GM19239 (cell line): ENCODE data around the gene PFKFB1.

Experiments
- DNase-seq: peaks from one replicate; pipeline ENCODE4 v3.0.0; 2011; ENCODE audit warnings: low spot score; ENCODE audit not compliant: insufficient read length
- FAIRE-seq: peaks from 2 replicates; lab custom pipeline; 2011; peaks lifted over from hg19 to GRCh38; lab: Jason Lieb, UNC

Gene PFKFB1

DNA sequence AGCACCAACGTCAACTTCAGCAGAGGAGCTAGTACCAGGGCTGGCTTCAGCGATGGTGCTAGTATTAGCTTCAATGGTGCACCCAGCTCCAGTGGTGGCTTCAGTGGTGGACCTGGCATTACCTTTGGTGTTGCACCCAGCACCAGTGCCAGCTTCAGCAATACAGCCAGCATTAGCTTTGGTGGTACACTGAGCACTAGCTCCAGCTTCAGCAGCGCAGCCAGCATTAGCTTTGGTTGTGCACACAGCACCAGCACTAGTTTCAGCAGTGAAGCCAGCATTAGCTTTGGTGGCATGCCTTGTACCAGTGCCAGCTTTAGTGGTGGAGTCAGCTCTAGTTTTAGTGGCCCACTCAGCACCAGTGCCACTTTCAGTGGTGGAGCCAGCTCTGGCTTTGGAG, 65.1 kb downstream of the PFKFB1 start:
- FAIRE-seq = no peak

DNA sequence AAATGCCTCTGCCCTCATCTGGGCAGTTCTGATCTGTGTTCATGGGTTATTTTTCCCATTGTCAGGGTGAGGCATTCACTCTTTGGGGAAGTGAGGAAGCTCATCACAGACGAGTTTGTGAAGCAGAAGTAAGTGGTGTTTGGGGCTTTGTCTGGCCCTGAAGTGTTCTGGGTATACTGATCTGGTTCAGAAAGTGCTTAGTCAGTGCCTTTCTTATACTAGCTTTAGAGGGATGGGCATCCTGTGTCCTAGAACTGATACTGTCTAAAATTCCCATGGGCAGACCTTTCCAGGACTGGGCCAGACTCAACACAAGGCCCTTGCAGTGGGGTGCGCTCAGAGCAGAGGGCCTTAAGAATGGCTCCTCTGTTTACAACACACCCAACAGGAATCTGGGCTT, 67.0 kb downstream of the PFKFB1 start:
- FAIRE-seq = no peak
- no peak for DNase-seq

More for the DNA sequence above, 65.1 kb downstream of the PFKFB1 start:
- DNase-seq = no peak

DNA sequence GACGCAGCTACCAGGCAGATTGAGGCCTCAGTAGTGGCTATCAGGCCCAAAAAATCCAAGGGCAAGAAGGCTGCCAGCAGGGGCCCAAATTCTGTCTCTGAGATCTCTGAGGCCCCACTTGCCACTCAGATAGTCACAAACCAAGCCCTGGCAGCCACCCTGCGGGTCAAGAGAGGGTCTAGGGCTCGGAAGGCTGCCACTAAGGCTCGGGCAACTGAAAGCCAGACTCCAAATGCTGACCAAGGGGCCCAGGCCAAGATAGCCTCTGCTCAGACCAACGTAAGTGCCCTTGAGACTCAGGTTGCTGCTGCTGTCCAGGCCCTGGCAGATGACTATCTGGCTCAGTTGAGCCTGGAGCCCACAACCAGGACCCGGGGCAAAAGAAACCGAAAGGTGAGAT, 70.6 kb downstream of the PFKFB1 start:
- FAIRE-seq (no peak), DNase-seq (no peak)

DNA sequence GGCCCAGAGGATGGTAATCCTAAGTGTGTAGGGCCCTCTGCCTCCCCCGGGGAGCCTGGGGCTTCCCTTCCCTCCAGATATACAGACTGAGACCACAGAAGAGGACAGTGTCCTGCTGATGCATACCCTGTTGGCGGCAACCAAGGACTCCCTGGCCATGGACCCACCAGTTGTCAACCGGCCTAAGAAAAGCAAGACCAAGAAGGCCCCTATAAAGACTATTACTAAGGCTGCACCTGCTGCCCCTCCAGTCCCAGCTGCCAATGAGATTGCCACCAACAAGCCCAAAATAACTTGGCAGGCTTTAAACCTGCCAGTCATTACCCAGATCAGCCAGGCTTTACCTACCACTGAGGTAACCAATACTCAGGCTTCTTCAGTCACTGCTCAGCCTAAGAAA, 71.4 kb downstream of the PFKFB1 start:
- FAIRE-seq = no peak
- no peak for DNase-seq

DNA sequence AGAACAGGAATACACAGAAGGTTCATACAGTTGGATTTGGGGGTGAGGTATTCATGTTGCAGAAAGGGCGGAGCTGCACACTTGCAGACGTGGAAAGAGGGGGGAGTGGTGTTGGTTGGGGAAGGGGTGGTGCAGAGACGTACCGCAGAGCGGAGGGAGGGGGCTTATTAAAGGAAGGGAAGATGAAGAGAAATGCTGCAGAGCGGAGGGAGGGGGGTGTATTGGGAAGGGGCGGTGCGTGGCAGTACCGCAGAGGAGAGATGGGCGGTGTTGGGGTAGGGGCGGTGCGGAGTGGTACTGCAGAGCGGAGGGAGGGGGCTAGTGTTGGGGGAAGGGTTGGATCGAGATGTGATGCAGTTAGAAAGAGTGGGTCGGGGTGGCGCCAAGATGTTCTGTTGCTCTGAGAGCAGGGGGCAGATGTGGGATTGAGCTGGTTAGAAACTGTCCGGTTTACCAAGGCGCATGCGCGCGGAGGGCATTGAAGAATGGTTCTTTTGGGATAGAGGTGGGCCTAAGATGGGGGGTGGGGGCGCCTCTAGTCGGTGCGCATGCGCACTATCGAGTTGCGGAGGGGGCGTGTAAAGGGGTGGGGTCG, 72.5 kb downstream of the PFKFB1 start:
- DNase-seq (no peak), FAIRE-seq (peak; percentile 82)

DNA sequence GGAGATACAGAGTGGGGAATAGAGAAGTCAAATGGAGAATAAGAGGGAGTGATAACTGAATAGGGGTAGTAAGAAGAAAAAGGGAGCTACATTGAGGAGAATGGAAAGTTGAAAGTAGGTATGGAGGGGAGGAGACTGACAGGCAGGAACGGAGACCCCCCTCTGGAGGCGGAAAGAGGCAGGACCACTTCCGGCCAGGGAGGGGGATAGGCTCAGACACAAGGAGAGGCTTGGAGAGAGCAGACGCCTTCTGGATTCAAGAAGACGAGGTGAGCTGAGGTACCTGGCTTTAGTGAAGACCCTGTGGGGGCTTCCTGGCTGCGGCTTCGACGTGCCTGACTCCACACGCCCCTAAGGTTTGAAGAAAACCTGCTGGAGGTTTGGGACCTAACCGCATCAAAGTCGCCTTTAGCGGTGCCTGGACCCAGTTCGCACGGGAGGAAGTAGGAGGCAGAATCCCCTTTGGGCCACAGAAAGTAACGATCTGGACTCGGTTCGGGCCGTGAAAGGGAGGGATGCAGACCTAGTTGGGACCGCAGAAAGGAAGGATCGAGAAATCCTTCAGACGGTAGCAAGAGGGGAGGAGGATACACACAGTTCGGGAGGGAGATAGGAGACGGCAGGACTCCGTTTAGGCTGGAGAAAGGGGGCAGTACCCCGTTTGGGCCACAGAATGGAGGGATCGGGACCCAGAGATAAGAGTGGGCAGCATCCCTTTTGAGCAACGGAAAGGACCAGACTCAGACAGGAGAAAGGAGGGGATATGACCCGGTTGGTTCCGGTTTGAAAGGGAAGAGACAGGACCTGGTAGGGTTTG, 73.2 kb downstream of the PFKFB1 start, which contains the start of gene TRO:
Gene TRO (plus strand): TSS at position 215 of the 817 bp plus-strand sequence. CDS start 1,423 bp downstream, outside the sequence.
- DNase-seq = no peak
- FAIRE-seq = peak; percentile 61

DNA sequence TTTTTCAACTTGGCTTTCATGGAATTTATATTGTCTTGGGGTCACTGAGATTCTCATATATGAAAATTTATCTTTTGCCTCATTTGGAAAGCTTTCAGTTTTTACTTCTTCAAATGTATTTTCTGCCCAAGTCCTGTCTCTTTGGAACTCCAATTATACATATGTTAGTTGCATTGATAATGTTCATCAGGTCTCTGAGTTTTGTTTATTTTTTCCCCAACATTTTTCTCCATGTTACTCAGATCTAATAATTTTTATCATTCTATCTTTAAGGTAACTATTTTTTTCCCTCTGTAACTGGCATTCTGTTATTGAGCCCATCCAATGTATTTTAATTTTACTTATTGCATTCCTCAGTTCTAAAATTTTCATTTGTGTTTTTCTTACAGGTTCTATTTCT, 84.0 kb downstream of the PFKFB1 start:
- FAIRE-seq = no peak

DNA sequence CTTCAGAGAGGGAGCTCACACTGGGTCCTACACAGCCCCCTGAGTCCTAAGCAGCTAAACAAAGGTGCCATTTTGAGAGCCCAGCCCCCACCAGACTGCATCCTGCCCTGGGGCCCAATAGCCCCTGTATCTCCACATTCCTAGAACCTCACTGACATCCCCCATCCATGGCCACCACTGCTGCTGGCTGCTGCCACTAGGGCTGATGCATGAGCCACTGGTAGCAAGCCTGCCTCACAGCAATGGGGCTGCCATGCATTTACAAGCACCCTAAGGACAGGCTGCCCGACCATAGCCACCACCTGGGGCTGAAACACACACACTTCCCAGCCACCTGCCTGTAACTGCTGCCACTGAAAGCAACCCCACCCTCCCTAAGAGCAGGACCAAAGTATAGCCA, 99.8 kb downstream of the PFKFB1 start:
- FAIRE-seq (no peak), DNase-seq (no peak)

More for the DNA sequence above, 84.0 kb downstream of the PFKFB1 start:
- DNase-seq = no peak

DNA sequence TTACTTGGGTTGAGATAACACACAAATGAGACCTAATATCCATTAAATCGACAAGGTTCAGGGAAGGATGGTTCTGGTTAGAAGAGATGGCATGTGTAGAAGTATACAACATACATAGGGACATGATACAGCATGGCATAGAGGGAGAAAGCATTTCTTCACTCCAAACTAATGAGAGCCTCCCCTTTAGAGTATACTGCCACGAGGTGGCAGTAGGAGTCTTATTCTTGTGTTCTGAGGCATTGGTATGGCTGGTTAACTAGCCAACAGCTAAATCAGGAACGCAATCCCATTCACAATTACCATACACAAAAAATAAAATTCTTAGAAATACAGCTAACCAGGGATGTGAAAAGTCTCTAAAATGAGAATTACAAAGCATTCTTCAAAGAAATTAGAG, 102.4 kb downstream of the PFKFB1 start:
- FAIRE-seq (peak; percentile 90), DNase-seq (no peak)

DNA sequence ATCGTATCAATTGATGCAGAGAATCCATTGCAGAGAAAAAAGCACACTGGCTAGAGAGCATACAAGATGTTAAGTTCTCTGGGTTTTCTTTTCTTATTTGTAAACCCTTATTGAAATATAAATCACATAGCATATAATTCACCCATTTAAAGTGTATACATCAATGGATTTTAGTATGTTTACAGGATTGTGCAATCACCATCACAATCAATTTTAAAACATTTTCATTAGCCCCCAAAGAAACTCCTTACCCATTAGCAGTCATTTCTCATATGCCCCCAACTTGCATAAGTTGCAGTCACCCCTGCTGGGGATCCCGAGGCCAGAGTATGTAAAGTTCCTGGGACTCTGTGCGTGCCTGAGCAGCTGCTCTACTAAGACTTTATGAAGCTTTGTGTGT, 108.2 kb downstream of the PFKFB1 start:
- no peak for DNase-seq
- FAIRE-seq = no peak
